OCI-LY3 (cell line): ENCODE results near the gene PRKCE.

Experiments used
- H2AFZ ChIP-seq: fragments of 200-600, 300-600 bp; shearing (Covaris generic); 2 replicates; pipeline ENCODE4 v1.6.0; 2014; ENCODE audit warnings: antibody characterized with exemption, low read depth, low read length
- H3K27ac ChIP-seq: fragments of 200-600, 300-600 bp; sonication (generic); 2 replicates; pipeline ENCODE4 v1.5.1; 2014; ENCODE audit warnings: mild to moderate bottlenecking, low read length, moderate library complexity, mixed read lengths
- H3K27me3 ChIP-seq: fragments of 200-600, 300-600 bp; sonication (generic); 2 replicates; pipeline ENCODE4 v1.6.1; 2014; ENCODE audit warnings: low read depth, low read length, mixed read lengths
- H3K36me3 ChIP-seq: fragments of 200-600, 300-600 bp; sonication (generic); replicated peaks from 2 replicates; pipeline ENCODE3; 2014; ENCODE audit warnings: low read depth, low read length, mixed read lengths
- H3K4me1 ChIP-seq: fragments of 300-600, 200-600 bp; sonication (generic); 2 replicates; pipeline ENCODE4 v1.6.1; 2014; ENCODE audit warnings: low read length, mixed read lengths
- H3K4me2 ChIP-seq: fragments of 200-600, 300-600 bp; sonication (generic); 2 replicates; pipeline ENCODE4 v1.6.1; 2014; ENCODE audit warnings: low read length, mixed read lengths
- H3K4me3 ChIP-seq: fragments of 300-600, 200-600 bp; sonication (generic); 2 replicates; pipeline ENCODE4 v1.5.1; 2014; ENCODE audit warnings: antibody characterized with exemption, mild to moderate bottlenecking, low read length, moderate library complexity
- H3K79me2 ChIP-seq: fragments of 300-600, 200-600 bp; shearing (Covaris generic); 2 replicates; pipeline ENCODE4 v1.6.1; 2014; ENCODE audit warnings: mild to moderate bottlenecking, low read length, mixed read lengths
- H3K9ac ChIP-seq: fragments of 300-600, 200-600 bp; shearing (Covaris generic); 2 replicates; pipeline ENCODE4 v1.6.0; 2014; ENCODE audit warnings: mild to moderate bottlenecking, low read length, moderate library complexity
- H3K9me3 ChIP-seq: fragments of 200-600, 300-600 bp; shearing (Covaris generic); 2 replicates; pipeline ENCODE4 v1.6.1; 2014; ENCODE audit warnings: low read length, mixed read lengths; ENCODE audit not compliant: insufficient read depth
- H4K20me1 ChIP-seq: fragments of 200-600, 300-600 bp; sonication (generic); 2 replicates; pipeline ENCODE4 v1.6.1; 2016; ENCODE audit warnings: low read length, mixed read lengths; ENCODE audit not compliant: insufficient read depth
- EZH2phosphoT487 ChIP-seq: fragments of 200-600 bp; shearing (Covaris generic); IDR thresholded peaks from 2 replicates; pipeline ENCODE4 v1.6.1; 2018; ENCODE audit warnings: antibody characterized with exemption, mixed run types, low read depth
- TF ChIP-seq, protein P1 (sequence below): fragments of 200-600, 300-600 bp; sonication (generic); IDR thresholded peaks from 2 replicates; pipeline ENCODE4 v1.5.1; 2014; ENCODE audit warnings: antibody characterized with exemption, low read length, low read depth

The PRKCE gene

DNA sequence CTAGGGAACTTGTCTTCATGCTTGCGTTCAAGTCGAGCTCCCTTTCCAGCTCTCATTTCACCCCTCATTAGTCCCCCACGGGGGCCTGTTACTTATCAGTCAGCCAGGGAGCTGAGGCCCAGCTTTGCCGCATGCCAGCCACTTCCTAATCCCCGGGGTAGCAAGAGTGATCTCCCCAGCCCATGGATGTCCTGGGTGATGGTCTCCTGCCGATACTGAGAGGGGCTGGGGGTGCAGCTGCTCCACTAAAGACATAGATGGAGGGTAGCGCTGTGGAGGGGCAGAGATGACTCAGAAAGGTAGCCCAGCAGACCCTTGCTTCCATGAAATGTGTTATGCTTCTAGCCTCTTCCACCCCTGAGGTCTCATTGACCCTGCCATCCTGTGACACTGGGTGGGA, 331.7 kb downstream of the PRKCE start:
- no peak overlapping the region for H3K4me3 ChIP-seq
- no peak overlapping the region for H2AFZ ChIP-seq
- peaks cover 59% of the 10 kb centered on the region for H3K4me1 ChIP-seq
- no peak overlapping the region for H3K9ac ChIP-seq
- no peak overlapping the region for H3K4me2 ChIP-seq
- H3K27ac ChIP-seq = no peak overlapping the region
- H3K36me3 ChIP-seq = no peaks in the 10 kb centered on the region
- H3K27me3 ChIP-seq = no peaks in the 10 kb centered on the region
- TF ChIP-seq, protein P1, sequence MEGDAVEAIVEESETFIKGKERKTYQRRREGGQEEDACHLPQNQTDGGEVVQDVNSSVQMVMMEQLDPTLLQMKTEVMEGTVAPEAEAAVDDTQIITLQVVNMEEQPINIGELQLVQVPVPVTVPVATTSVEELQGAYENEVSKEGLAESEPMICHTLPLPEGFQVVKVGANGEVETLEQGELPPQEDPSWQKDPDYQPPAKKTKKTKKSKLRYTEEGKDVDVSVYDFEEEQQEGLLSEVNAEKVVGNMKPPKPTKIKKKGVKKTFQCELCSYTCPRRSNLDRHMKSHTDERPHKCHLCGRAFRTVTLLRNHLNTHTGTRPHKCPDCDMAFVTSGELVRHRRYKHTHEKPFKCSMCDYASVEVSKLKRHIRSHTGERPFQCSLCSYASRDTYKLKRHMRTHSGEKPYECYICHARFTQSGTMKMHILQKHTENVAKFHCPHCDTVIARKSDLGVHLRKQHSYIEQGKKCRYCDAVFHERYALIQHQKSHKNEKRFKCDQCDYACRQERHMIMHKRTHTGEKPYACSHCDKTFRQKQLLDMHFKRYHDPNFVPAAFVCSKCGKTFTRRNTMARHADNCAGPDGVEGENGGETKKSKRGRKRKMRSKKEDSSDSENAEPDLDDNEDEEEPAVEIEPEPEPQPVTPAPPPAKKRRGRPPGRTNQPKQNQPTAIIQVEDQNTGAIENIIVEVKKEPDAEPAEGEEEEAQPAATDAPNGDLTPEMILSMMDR = no peak
- TF ChIP-seq EZH2phosphoT487 = no peak
- no peaks in the 10 kb centered on the region for H3K79me2 ChIP-seq
- no peaks in the 10 kb centered on the region for H3K9me3 ChIP-seq
- no peaks in the 10 kb centered on the region for H4K20me1 ChIP-seq

GRCh38 chr2:45984366-45984765, 332.9 kb downstream of the PRKCE start:
- H3K4me1 ChIP-seq = peaks cover 48% of the 10 kb centered on the region
- H3K36me3 ChIP-seq = no peaks in the 10 kb centered on the region

GRCh38 chr2:45984896-45985473, 333.5 kb downstream of the PRKCE start:
- H3K36me3 ChIP-seq = no peaks in the 10 kb centered on the region
- no peaks in the 10 kb centered on the region for H3K27me3 ChIP-seq
- H3K4me1 ChIP-seq = peaks cover 42% of the 10 kb centered on the region
- H3K4me3 ChIP-seq = peak overlapping the region; percentile 34; the same call in 1 of the 2 replicates
- no peaks in the 10 kb centered on the region for H4K20me1 ChIP-seq
- no peaks in the 10 kb centered on the region for H3K79me2 ChIP-seq
- 0 out of 2 replicates have a peak overlapping the region, but pooled peaks have one; percentile 21 for H3K27ac ChIP-seq
- no peak overlapping the region for H2AFZ ChIP-seq
- H3K9me3 ChIP-seq = no peaks in the 10 kb centered on the region
- no peak overlapping the region for H3K9ac ChIP-seq
- no peak for TF ChIP-seq EZH2phosphoT487
- TF ChIP-seq, protein P1 = no peak
- peak overlapping the region; percentile 58 for H3K4me2 ChIP-seq

More at GRCh38 chr2:45984366-45984765, 332.9 kb downstream of the PRKCE start:
- Histone ChIP-seq H3K9ac (no peak overlapping the region), H3K9me3 (no peaks in the 10 kb centered on the region), H4K20me1 (no peaks in the 10 kb centered on the region), H3K27ac (0 out of 2 replicates have a peak overlapping the region, but pooled peaks have one; percentile 21), H3K4me3 (peak overlapping the region; percentile 34; the same call in 1 of the 2 replicates), H3K27me3 (no peaks in the 10 kb centered on the region), H3K79me2 (no peaks in the 10 kb centered on the region), H2AFZ (no peak overlapping the region), H3K4me2 (peak overlapping the region; percentile 58)
- TF ChIP-seq, protein P1 = no peak
- TF ChIP-seq EZH2phosphoT487 = no peak

DNA sequence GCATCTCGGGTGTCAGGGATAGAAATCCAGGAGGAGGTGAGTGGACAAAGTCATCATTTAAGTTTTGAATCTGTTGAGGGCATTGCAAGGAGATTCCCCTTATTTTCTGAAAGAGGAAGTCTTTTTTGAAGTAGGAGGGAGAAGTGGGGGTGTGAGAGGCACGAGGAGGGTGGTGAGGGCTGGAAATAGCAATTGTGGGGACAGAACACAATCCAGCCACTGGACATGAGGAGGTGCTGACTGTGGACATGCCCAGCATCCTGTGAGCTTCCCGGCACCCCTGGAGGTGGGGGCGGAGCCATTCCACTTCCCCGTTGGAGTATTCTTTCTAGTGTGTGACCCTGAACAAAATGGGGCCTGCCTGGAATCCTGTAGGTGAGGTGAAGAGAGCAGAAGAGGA, 335.0 kb downstream of the PRKCE start:
- no peaks in the 10 kb centered on the region for H3K9me3 ChIP-seq
- no peaks in the 10 kb centered on the region for H4K20me1 ChIP-seq
- no peaks in the 10 kb centered on the region for H3K27me3 ChIP-seq
- no peak overlapping the region for H3K9ac ChIP-seq
- no peaks in the 10 kb centered on the region for H3K79me2 ChIP-seq
- peak overlapping the region; percentile 50 for H3K4me2 ChIP-seq
- peaks cover 33% of the 10 kb centered on the region for H3K4me1 ChIP-seq
- no peak overlapping the region for H2AFZ ChIP-seq
- no peak overlapping the region for H3K4me3 ChIP-seq
- H3K36me3 ChIP-seq = no peaks in the 10 kb centered on the region
- no peak overlapping the region for H3K27ac ChIP-seq
- TF ChIP-seq, protein P1 = no peak
- no peak for TF ChIP-seq EZH2phosphoT487
